Right lung (tissue), 5 donors: ENCODE measurements around the gene BCL2L11. TPM values are rescaled to one million over a fixed set of nuclear protein-coding genes. Genes with fewer than 3 reads are reported as not detected.

Experiments used
- DNase-seq, 2 donors: peaks; one replicate each; pipeline ENCODE4 v3.0.0-alpha.2; 2013
- polyA plus RNA-seq, 5 donors: library from polyadenylated mRNA; unstranded; fragments of 120-200 nt; gene quantifications; one replicate each; pipeline versions ENCODE4 v1.2.1 to v1.2.3, GENCODE V29; 2013; ENCODE audit warnings: inconsistent platforms in 1 of 5, low replicate concordance in 1 of 5; ENCODE audit not compliant: insufficient read length in 5 of 5, insufficient read depth in 1 of 5

BCL2L11 gene
- polyA plus RNA-seq, 5 donors, result 26.6 to 30.3 (median 28.3) TPM

GRCh38 chr2:111167076-111167862 is 46.6 kb downstream of the BCL2L11 start:
- no peak for DNase-seq

GRCh38 chr2:111167863-111168162 is 47.1 kb downstream of the BCL2L11 start:
- DNase-seq, result no peak

GRCh38 chr2:111168528-111169239 is 48.0 kb downstream of the BCL2L11 start:
- no peak for DNase-seq

GRCh38 chr2:111169268-111169667 is 48.6 kb downstream of the BCL2L11 start:
- DNase-seq, result no peak

- no peak for DNase-seq
These were observed 49.2 kb downstream of the BCL2L11 start for GRCh38 chr2:111169924-111170323.

- no peak for DNase-seq
These were observed 50.7 kb downstream of the BCL2L11 start for GRCh38 chr2:111171337-111171930.

- no peak for DNase-seq
These were observed 52.0 kb downstream of the BCL2L11 start for GRCh38 chr2:111172666-111173065.

- no peak for DNase-seq
These were observed 52.6 kb downstream of the BCL2L11 start for GRCh38 chr2:111173338-111173737.

- no peak for DNase-seq
These were observed 53.1 kb downstream of the BCL2L11 start for GRCh38 chr2:111173856-111174255.

GRCh38 chr2:111175615-111176014 is 54.9 kb downstream of the BCL2L11 start:
- DNase-seq, result no peak

GRCh38 chr2:111176388-111176787 is 55.7 kb downstream of the BCL2L11 start:
- no peak for DNase-seq

- DNase-seq, result no peak
These were observed 56.2 kb downstream of the BCL2L11 start for GRCh38 chr2:111176867-111177266.

GRCh38 chr2:111178296-111178695 is 57.6 kb downstream of the BCL2L11 start:
- DNase-seq, result no peak

GRCh38 chr2:111178730-111179405 is 58.2 kb downstream of the BCL2L11 start:
- no peak for DNase-seq

- no peak for DNase-seq
These were observed 61.4 kb downstream of the BCL2L11 start for GRCh38 chr2:111182121-111182520.

- DNase-seq, result no peak
These were observed 62.0 kb downstream of the BCL2L11 start for GRCh38 chr2:111182740-111183139.

- no peak for DNase-seq
These were observed 64.1 kb downstream of the BCL2L11 start for GRCh38 chr2:111184725-111185310.

- no peak for DNase-seq
These were observed 64.8 kb downstream of the BCL2L11 start for GRCh38 chr2:111185361-111186022.

- DNase-seq, result no peak
These were observed 65.5 kb downstream of the BCL2L11 start for GRCh38 chr2:111186121-111186715.

- DNase-seq, result no peak
These were observed 66.2 kb downstream of the BCL2L11 start for GRCh38 chr2:111186933-111187332.

- DNase-seq, result no peak
These were observed 68.0 kb downstream of the BCL2L11 start for GRCh38 chr2:111188681-111189080.
